AG09309 (cell line): ENCODE results near the gene SORCS1.

Experiments
- DNase-seq: peaks from one replicate; pipeline ENCODE4 v3.0.0-alpha.2; 2010; ENCODE audit warnings: low read depth
- H3K4me3 ChIP-seq: 2 replicates; pipeline ENCODE4 v1.5.1; 2011; ENCODE audit warnings: mild to moderate bottlenecking, low read depth, low read length, moderate library complexity; ENCODE audit not compliant: control insufficient read depth
- CTCF ChIP-seq: IDR thresholded peaks from 2 replicates; pipeline ENCODE4 v1.5.1; 2011; ENCODE audit warnings: mild to moderate bottlenecking, low read depth, low read length, inconsistent platforms; ENCODE audit not compliant: insufficient read depth, control insufficient read depth; ENCODE audit errors: missing control alignments

Gene SORCS1

DNA sequence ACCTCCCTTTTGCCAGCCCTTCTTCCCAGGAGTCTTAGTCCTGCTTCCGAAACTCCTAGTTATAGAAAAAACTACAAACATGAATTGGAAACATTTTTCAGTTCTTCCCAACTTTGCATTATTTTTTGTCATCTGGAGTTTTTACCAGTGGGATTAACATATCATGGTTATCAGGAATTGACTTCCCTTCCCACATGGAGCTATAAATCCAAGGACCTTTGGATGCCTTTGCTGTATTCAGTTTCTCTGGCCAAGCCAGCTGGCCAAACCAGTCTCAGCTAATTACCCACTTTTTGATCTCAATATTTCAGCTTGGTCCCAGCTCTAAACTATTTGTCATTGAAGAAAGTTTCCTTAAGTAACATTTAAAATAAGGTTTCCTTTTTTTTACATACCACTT is 570.6 kb downstream of the SORCS1 start:
- DNase-seq: no peak
- no peak for TF ChIP-seq CTCF
- H3K4me3 ChIP-seq: no peak overlapping the region

DNA sequence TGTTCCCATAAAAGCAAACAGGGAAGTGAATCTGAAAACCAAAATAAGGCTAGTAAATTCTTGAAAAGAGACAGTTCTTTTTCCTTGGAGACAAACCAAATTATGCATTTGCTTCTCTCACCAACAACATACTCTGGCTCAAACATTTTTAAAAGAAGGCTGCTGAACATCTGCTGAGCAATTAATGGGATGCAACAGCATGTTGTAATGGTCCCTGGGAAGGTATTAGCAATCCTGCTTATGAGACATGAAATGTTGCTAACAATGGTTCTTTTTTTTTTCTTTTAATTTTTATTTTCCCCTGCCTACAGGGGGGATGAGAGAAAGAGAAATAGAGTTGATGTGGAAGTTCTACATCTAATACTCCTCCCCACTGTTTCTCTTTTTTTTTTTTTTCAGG is 572.1 kb downstream of the SORCS1 start:
- DNase-seq: no peak
- TF ChIP-seq CTCF: no peak
- H3K4me3 ChIP-seq: no peak overlapping the region

DNA sequence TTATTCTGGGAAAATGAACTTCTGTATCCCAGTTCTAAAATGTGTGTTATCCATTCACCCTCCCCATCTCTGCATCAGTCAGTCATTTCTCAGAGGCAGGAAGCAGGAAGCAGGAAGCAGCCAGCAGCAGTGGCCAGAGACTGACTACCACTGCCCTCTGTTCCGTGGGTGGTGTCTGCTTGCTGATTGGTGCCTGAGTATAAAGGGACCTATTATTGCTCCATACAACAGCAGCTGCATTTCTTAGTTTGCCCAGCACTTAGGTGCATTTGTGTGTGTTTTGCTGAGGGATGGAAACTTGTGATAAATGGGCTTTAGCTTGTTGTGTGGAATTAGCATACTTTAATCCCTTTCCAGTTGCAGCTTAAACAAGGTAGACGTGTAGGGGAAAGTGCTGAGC is 582.2 kb downstream of the SORCS1 start:
- DNase-seq: no peak
- TF ChIP-seq CTCF: no peak
- no peak overlapping the region for H3K4me3 ChIP-seq

DNA sequence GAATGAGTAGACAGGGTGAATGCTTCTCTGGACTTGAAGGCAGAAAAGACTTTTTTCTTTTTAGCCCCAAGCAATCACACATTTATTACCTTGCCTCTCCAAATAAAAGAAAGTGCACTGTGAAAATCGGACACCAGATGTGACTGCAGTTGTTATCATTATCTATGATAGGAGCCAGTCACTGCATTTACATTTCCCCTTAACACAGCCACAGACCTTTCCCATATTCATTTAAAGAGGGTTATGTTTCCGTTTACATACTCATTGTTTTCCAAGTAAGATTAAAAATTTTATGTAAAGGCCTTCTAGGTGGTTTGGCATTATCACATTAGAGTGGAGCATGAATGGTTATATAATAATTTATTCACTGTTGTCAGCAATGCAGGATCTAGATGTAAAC is 586.8 kb downstream of the SORCS1 start:
- TF ChIP-seq CTCF: no peak
- DNase-seq: no peak
- no peak overlapping the region for H3K4me3 ChIP-seq

DNA sequence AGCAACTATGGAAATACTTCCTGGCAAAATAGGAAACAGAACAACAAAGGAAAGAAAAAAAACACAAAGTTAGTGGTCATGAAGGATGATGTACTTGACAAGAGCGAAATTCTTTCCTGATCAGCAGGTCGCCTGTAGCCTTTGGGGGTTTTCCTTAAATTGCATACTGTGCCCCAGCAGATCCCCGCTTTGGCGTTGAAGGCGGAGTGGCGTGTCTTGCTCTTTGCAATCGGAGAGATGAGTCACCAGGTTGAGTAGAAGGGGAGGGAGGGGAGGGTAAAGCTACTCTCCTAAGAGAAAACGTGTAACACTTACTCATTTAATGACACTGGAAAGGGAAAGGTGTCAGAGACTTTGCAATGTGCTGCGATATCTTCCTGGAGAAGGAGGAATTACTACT is 587.2 kb downstream of the SORCS1 start:
- DNase-seq: no peak
- H3K4me3 ChIP-seq: no peak overlapping the region
- TF ChIP-seq CTCF: no peak

GRCh38 chr10:106576534-106576933 is 588.0 kb downstream of the SORCS1 start:
- DNase-seq: no peak
- no peak overlapping the region for H3K4me3 ChIP-seq
- no peak for TF ChIP-seq CTCF

GRCh38 chr10:106573106-106573505 is 591.4 kb downstream of the SORCS1 start:
- DNase-seq: no peak
- no peak for TF ChIP-seq CTCF
- H3K4me3 ChIP-seq: no peak overlapping the region
